Loucy (cell line): Measurements from ENCODE around the gene RASSF7.

Experiments used
- H2AFZ ChIP-seq: fragments of 200-600 bp; sonication (generic); 2 replicates; pipeline ENCODE4 v1.6.0; 2016; ENCODE audit warnings: antibody characterized with exemption, mild to moderate bottlenecking, low read length, moderate library complexity
- H3F3A ChIP-seq: fragments of 200-600 bp; 2 replicates; pipeline ENCODE4 v1.6.0; 2016; ENCODE audit warnings: antibody characterized with exemption, low read depth, mild to moderate bottlenecking
- H3K27me3 ChIP-seq: fragments of 200-600 bp; sonication (generic); 2 replicates; pipeline ENCODE4 v1.6.1; 2014; ENCODE audit warnings: low read length, mild to moderate bottlenecking; ENCODE audit not compliant: insufficient read depth, poor library complexity, severe bottlenecking
- H3K36me3 ChIP-seq: fragments of 200-600 bp; sonication (generic); 2 replicates; pipeline ENCODE4 v1.6.1; 2016; ENCODE audit warnings: low read length; ENCODE audit not compliant: insufficient read depth
- H3K4me1 ChIP-seq: fragments of 200-600 bp; sonication (generic); 2 replicates; pipeline ENCODE4 v1.5.1; 2014; ENCODE audit warnings: low read length, mild to moderate bottlenecking; ENCODE audit not compliant: insufficient read depth, poor library complexity, severe bottlenecking
- H3K4me2 ChIP-seq: fragments of 200-600 bp; sonication (generic); 2 replicates; pipeline ENCODE4 v1.6.0; 2014; ENCODE audit warnings: antibody characterized with exemption, low read length, low read depth, mild to moderate bottlenecking; ENCODE audit not compliant: poor library complexity, severe bottlenecking
- H3K4me3 ChIP-seq: fragments of 200-600 bp; sonication (generic); 2 replicates; pipeline ENCODE4 v1.5.1; 2014; ENCODE audit warnings: low read length, mild to moderate bottlenecking, mixed read lengths; ENCODE audit not compliant: poor library complexity, severe bottlenecking
- H3K79me2 ChIP-seq: fragments of 200-600 bp; sonication (generic); 2 replicates; pipeline ENCODE4 v1.6.1; 2014; ENCODE audit warnings: low read length; ENCODE audit not compliant: insufficient read depth
- H3K9ac ChIP-seq: fragments of 200-600 bp; sonication (generic); 2 replicates; pipeline ENCODE4 v1.6.0; 2014; ENCODE audit warnings: mild to moderate bottlenecking, low read depth, low read length, moderate library complexity; ENCODE audit not compliant: poor library complexity, severe bottlenecking
- H3K9me2 ChIP-seq: fragments of 200-600 bp; sonication (generic); replicated peaks from 2 replicates; pipeline ENCODE4 v1.6.1; 2016; ENCODE audit warnings: low read depth, low read length, mixed read lengths
- H3K9me3 ChIP-seq: fragments of 200-600 bp; sonication (generic); 2 replicates; pipeline ENCODE4 v1.6.1; 2014; ENCODE audit warnings: mild to moderate bottlenecking, antibody characterized with exemption, low read length, low read depth; ENCODE audit not compliant: insufficient read depth
- H4K20me1 ChIP-seq: fragments of 200-600 bp; sonication (generic); 2 replicates; pipeline ENCODE4 v1.6.0; 2014; ENCODE audit warnings: antibody characterized with exemption, low read length, mild to moderate bottlenecking; ENCODE audit not compliant: insufficient read depth, poor library complexity, severe bottlenecking
- EZH2phosphoT487 ChIP-seq: fragments of 200-600 bp; IDR thresholded peaks from 2 replicates; pipeline ENCODE4 v1.6.1; 2018; ENCODE audit warnings: antibody characterized with exemption, mild to moderate bottlenecking, moderate library complexity, borderline replicate concordance
- TF ChIP-seq, protein P1 (sequence below): fragments of 200-600 bp; sonication (generic); conservative IDR thresholded peaks from 2 replicates; pipeline ENCODE4 v1.5.1; 2014; ENCODE audit warnings: mild to moderate bottlenecking, antibody characterized with exemption, low read length

The RASSF7 gene

DNA sequence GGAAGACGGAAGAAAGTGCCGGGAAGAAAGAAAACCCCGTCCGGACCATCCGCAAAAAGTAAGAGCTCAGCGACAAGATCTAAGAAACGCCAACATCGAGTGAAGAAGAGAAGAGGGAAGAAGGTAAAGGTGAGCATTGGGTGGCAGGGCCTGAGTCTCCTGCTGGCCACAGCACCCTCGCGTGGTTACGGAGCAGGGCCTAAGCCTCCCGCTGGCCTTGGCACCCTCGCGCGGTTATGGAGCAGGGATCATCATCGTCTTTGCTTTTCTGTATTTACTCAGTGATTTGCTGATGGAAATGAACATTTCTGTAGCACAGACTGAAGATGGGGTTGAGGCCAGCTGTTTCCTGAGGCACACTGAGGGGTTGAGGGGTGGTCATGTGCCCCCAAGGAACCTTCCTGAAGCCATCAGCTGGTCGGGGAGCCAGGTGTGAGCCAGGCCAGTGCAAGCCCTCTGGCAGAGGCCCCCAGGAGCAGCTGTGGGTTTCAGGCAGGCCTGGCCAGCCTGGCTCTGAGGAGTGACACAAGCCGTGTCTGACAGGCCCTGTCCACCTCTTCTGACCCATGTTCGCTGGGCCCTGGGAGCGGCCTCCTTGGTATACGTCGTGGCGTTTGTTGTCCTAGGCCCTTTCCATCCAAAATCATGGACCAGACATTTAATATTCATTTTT is 40.9 kb downstream of the RASSF7 start:
- Histone ChIP-seq H3K9ac (no peak overlapping the region), H3K9me2 (no peaks in the 10 kb centered on the region), H3F3A (no peaks in the 10 kb centered on the region), H3K4me2 (no peak overlapping the region), H2AFZ (no peak overlapping the region), H4K20me1 (no peaks in the 10 kb centered on the region), H3K4me3 (no peak overlapping the region), H3K9me3 (no peaks in the 10 kb centered on the region), H3K27me3 (no peaks in the 10 kb centered on the region), H3K79me2 (no peaks in the 10 kb centered on the region), H3K4me1 (no peaks in the 10 kb centered on the region), H3K36me3 (peaks cover 89% of the 10 kb centered on the region; the same call in 1 of the 2 replicates)
- TF ChIP-seq EZH2phosphoT487, result no peak
- TF ChIP-seq, protein P1, sequence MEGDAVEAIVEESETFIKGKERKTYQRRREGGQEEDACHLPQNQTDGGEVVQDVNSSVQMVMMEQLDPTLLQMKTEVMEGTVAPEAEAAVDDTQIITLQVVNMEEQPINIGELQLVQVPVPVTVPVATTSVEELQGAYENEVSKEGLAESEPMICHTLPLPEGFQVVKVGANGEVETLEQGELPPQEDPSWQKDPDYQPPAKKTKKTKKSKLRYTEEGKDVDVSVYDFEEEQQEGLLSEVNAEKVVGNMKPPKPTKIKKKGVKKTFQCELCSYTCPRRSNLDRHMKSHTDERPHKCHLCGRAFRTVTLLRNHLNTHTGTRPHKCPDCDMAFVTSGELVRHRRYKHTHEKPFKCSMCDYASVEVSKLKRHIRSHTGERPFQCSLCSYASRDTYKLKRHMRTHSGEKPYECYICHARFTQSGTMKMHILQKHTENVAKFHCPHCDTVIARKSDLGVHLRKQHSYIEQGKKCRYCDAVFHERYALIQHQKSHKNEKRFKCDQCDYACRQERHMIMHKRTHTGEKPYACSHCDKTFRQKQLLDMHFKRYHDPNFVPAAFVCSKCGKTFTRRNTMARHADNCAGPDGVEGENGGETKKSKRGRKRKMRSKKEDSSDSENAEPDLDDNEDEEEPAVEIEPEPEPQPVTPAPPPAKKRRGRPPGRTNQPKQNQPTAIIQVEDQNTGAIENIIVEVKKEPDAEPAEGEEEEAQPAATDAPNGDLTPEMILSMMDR, result no peak

DNA sequence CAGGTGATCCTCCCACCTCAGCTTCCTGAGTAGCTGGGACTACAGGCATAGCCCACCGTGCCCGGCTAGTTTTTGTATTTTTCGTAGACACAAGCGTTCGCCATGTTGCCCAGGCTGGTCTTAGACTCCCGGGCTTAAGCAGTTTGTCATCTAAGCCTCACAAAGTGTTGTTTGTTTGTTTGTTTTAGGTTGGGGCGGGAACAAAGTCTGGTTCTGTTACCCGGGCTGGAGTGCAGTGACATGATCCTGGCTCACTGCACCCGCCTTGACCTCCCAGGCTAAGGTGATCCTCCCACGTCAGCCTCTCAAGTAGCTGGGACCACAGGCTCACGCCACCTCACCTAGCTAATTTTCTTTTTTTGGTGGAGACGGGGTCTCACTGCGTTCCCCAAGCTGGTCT is 42.4 kb downstream of the RASSF7 start:
- Histone ChIP-seq H3F3A (no peaks in the 10 kb centered on the region), H3K36me3 (peaks cover 91% of the 10 kb centered on the region; the same call in 1 of the 2 replicates), H3K9ac (no peak overlapping the region), H3K79me2 (no peaks in the 10 kb centered on the region), H3K4me3 (no peak overlapping the region), H4K20me1 (no peaks in the 10 kb centered on the region), H2AFZ (no peak overlapping the region), H3K4me1 (no peaks in the 10 kb centered on the region), H3K4me2 (no peak overlapping the region), H3K27me3 (no peaks in the 10 kb centered on the region), H3K9me2 (no peaks in the 10 kb centered on the region), H3K9me3 (no peaks in the 10 kb centered on the region)
- TF ChIP-seq, protein P1, result no peak
- no peak for TF ChIP-seq EZH2phosphoT487

DNA sequence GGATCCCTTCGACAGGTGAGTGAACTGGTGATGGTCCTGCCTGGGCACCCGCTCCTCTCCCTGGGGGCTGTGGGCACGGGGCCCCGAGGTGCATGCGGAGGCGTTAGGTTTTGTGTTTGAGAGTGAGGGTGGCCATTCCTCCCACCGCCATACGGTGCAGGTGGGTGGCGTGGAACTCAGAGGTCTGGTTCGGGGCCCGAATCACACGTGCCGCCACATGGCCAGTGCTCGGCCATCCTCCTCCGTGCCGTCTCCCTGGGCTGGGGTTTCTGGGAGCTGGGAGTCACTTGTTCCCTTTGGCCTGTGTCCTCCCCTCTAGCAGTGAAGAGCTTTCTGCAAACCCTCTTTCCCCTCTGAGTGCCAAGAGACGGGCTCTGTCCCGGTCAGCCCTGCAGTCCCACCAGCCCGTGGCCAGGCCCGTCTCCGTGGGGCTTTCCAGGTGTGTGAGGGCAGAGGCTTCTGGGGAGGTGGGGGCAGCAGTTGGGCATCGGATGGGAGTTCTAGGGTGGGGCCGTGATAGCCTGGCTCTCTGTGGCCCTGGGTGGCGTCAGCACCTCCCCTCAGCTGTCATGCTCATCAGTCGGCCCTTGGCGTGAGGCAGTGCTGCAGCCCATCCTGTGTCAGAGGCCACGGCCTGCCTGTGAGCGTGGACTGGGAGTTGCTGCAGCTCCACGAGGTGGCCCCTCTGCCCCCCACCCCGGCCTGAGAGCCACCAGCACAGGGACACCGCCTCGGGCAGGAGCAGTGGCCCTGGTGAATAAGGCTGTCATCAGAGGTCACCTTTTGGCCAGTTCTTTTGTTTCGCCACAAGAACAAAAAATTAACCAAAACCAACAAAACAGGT is 44.7 kb downstream of the RASSF7 start:
- no peaks in the 10 kb centered on the region for H3K27me3 ChIP-seq
- H3K9me2 ChIP-seq, result no peaks in the 10 kb centered on the region
- H3K4me3 ChIP-seq, result no peak overlapping the region
- H3K9ac ChIP-seq, result no peak overlapping the region
- peaks cover 94% of the 10 kb centered on the region; the same call in 1 of the 2 replicates for H3K36me3 ChIP-seq
- no peaks in the 10 kb centered on the region for H3K9me3 ChIP-seq
- no peak overlapping the region for H3K4me2 ChIP-seq
- no peaks in the 10 kb centered on the region for H3K4me1 ChIP-seq
- H2AFZ ChIP-seq, result no peak overlapping the region
- TF ChIP-seq, protein P1, result no peak
- TF ChIP-seq EZH2phosphoT487, result no peak
- H3F3A ChIP-seq, result no peaks in the 10 kb centered on the region
- no peaks in the 10 kb centered on the region for H3K79me2 ChIP-seq
- H4K20me1 ChIP-seq, result no peaks in the 10 kb centered on the region
